ENCODE data around the gene ABCA10. TPM values are rescaled to one million over a fixed set of nuclear protein-coding genes. Genes with fewer than 3 reads are reported as not detected.
"Not testable (repeated sequence)": the region's sequence is repeated elsewhere in the genome, so short reads cannot be mapped to it uniquely, and the experiment has no call there.

ABCA10 gene
- total RNA-seq, 4 donors from 2014 or later = 11.1 to 32.8 (median 21.7) TPM

DNA sequence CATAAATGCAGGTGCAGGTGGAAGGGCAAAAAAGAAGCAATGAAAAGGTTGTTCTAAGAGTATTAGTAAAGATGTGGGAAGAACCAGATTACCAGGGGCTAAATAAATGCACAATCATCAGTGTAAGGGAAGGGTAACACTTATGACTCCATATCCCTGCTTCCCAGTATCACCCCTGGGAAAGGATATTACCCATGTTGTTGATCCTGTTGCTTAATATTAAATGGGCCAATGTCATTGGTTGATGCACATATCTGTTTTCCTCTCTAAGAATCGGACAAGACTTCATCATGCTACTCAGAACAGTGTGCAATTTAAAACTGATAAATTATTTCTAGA lies 52.2 kb downstream of the ABCA10 start:
- intact Hi-C loops (cut with DNase I; ENCODE audit: low total_unique reads) = no loop called here
- Histone ChIP-seq H3K4me3 (no peak overlapping the region), H3K9me3 (no peaks in the 10 kb centered on the region), H3K27me3 (no peaks in the 10 kb centered on the region), H3K36me3 (no peaks in the 10 kb centered on the region), H3K4me1 (no peaks in the 10 kb centered on the region), H3K27ac (no peak overlapping the region)
- TF ChIP-seq, protein P1, sequence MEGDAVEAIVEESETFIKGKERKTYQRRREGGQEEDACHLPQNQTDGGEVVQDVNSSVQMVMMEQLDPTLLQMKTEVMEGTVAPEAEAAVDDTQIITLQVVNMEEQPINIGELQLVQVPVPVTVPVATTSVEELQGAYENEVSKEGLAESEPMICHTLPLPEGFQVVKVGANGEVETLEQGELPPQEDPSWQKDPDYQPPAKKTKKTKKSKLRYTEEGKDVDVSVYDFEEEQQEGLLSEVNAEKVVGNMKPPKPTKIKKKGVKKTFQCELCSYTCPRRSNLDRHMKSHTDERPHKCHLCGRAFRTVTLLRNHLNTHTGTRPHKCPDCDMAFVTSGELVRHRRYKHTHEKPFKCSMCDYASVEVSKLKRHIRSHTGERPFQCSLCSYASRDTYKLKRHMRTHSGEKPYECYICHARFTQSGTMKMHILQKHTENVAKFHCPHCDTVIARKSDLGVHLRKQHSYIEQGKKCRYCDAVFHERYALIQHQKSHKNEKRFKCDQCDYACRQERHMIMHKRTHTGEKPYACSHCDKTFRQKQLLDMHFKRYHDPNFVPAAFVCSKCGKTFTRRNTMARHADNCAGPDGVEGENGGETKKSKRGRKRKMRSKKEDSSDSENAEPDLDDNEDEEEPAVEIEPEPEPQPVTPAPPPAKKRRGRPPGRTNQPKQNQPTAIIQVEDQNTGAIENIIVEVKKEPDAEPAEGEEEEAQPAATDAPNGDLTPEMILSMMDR (IDR thresholded peaks at IDR 0.05) = no peak
- no peak for TF ChIP-seq POLR2A (IDR thresholded peaks at IDR 0.05)
- no peak for DNase-seq

DNA sequence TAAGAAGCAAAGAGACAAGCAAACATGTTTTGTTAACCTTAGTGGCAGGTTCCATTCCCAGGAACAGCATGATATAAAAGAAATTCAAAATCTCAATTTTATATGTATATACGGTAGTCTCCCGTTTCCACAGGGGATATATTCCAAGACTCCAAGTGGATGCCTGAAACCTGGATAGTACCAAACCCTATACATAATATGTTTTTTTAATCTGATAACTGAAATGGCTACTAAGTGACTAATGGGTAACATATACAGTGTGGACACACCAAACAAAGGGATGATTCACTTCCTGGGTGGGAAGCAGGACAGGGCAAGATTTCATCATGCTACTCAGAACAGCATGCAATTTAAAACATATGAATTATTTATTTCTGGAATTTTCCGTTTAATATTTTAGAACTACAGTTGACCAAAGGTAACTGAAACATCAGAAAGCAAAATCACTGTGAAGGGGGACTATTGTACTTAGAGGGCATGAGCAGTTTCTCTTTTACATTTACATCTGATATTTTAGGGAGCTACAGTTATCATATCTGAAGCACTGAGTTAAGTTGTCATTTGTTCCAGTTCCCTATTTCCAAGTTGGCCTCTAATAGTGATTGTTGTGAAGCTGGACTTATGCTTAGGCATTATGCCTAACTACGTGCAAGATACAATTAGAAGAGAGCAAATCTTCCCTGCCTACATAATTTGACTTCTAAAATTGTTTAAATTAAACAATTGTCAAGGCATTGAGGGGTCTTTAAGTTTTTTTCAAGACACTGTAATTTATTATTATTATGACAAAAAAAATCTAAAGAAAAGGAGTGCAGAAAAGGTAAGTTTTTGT lies 52.8 kb downstream of the ABCA10 start:
- Histone ChIP-seq H3K36me3 (no peaks in the 10 kb centered on the region), H3K9me3 (no peaks in the 10 kb centered on the region), H3K4me1 (no peaks in the 10 kb centered on the region), H3K27me3 (no peaks in the 10 kb centered on the region), H3K4me3 (no peak overlapping the region), H3K27ac (no peak overlapping the region)
- no peak for DNase-seq
- TF ChIP-seq POLR2A (IDR thresholded peaks at IDR 0.05) = no peak
- TF ChIP-seq, protein P1 (IDR thresholded peaks at IDR 0.05) = no peak
- intact Hi-C loops (cut with DNase I; ENCODE audit: low total_unique reads) = no loop called here

DNA sequence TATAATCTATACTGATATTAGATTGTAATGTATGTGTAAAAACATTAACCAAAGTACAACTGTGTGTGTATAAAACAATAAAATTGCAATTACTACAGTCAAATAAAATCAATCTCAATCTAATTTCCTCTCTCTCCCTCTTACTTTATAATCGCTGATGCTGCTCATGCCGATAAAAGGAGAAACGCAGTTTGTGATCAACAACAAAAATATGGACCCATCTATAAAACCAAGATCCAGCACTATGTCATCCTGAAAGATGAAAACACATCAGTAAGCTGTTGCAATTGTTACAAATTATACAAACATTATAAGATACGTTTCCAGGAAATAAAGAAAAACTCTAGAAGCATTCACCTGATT lies 53.4 kb downstream of the ABCA10 start:
- Histone ChIP-seq H3K9me3 (no peaks in the 10 kb centered on the region), H3K4me3 (no peak overlapping the region), H3K36me3 (no peaks in the 10 kb centered on the region), H3K27ac (no peak overlapping the region), H3K27me3 (no peaks in the 10 kb centered on the region), H3K4me1 (no peaks in the 10 kb centered on the region)
- TF ChIP-seq, protein P1 (IDR thresholded peaks at IDR 0.05) = no peak
- no peak for TF ChIP-seq POLR2A (IDR thresholded peaks at IDR 0.05)
- intact Hi-C loops (cut with DNase I; ENCODE audit: low total_unique reads) = no loop called here
- no peak for DNase-seq

DNA sequence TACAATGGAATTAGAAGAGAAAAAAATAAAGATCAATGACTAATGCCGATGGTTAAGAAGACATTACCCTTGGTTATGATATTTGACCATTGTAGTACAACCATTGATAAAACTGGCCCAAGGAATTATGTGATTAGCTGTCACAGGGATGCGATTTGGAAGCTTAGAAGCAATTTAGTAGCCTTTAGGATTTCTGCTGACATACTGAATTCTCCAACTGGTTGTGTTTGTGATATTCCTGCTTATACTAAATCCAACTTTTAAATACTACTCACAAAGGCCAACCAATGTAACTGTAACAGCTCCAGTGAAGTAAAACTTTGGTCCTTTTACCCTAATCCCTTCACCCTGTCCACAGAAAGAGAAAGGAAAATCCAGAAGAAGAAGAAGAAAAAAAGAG lies 55.5 kb downstream of the ABCA10 start:
- no peak for DNase-seq
- intact Hi-C loops (cut with DNase I; ENCODE audit: low total_unique reads) = no loop called here
- H3K27me3 ChIP-seq = no peaks in the 10 kb centered on the region
- H3K4me1 ChIP-seq = no peaks in the 10 kb centered on the region
- no peak overlapping the region for H3K4me3 ChIP-seq
- H3K9me3 ChIP-seq = no peaks in the 10 kb centered on the region
- TF ChIP-seq POLR2A (IDR thresholded peaks at IDR 0.05) = no peak
- TF ChIP-seq, protein P1 (IDR thresholded peaks at IDR 0.05) = no peak
- H3K27ac ChIP-seq = no peak overlapping the region
- no peaks in the 10 kb centered on the region for H3K36me3 ChIP-seq

DNA sequence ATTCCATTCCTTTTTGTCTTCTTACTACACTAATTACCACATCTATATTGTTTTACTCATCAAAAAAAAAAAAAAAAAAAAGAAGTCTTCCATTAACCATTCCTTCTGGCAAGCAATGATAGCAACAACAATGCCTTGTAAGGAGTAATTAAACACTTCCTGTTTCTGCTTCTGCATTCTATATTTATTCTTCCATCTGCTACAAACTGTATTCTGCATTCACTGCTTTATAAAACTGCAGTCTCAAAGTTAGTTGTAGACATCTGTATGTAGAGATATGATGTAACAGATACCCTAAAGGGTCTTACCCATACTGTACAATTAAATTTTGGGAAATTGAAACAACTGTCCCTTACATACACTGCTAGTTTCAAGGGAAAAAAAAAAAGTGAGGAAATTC lies 58.2 kb downstream of the ABCA10 start:
- intact Hi-C loops (cut with DNase I; ENCODE audit: low total_unique reads) = no loop called here
- Histone ChIP-seq H3K4me3 (no peak overlapping the region), H3K9me3 (no peaks in the 10 kb centered on the region), H3K36me3 (no peaks in the 10 kb centered on the region), H3K27me3 (no peaks in the 10 kb centered on the region), H3K4me1 (no peaks in the 10 kb centered on the region), H3K27ac (no peak overlapping the region)
- TF ChIP-seq POLR2A (IDR thresholded peaks at IDR 0.05) = no peak
- TF ChIP-seq, protein P1 (IDR thresholded peaks at IDR 0.05) = no peak
- DNase-seq = no peak

DNA sequence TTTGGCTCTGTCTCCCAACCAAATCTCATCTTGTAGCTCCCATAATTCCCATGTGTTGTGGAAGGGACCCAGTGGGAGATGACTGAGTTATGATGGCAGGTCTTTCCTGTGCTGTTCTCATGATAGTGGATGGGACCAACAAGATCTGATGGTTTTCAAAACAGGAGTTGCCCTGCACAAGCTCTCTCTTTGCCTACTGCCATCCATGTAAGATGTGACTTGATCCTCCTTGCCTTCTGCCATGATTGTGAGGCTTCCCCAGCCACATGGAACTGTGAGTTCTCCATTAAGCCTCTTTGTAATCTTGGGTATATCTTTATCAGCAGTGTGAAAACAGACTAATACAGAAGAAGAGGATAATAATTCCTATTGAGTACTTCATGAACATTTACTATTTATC lies 60.0 kb downstream of the ABCA10 start:
- H3K27ac ChIP-seq; H3K4me3 ChIP-seq; H3K4me1 ChIP-seq; DNase-seq; H3K9me3 ChIP-seq; H3K27me3 ChIP-seq; intact Hi-C loops (cut with DNase I; ENCODE audit: low total_unique reads); H3K36me3 ChIP-seq: not testable (repeated sequence)
